HG02840 (cell line): ENCODE measurements around the gene DOCK8.
"Not testable (repeated sequence)": the region's sequence is repeated elsewhere in the genome, so short reads cannot be mapped to it uniquely, and the experiment has no call there.

Experiments used
- ATAC-seq: cut with Tn5 transposase; IDR thresholded peaks from one replicate; pipeline ENCODE4 v1.9.1; 2021; ENCODE audit warnings: mild to moderate bottlenecking, moderate library complexity, moderate number of reproducible peaks; ENCODE audit not compliant: unreplicated experiment, low FRiP score

Gene DOCK8

DNA sequence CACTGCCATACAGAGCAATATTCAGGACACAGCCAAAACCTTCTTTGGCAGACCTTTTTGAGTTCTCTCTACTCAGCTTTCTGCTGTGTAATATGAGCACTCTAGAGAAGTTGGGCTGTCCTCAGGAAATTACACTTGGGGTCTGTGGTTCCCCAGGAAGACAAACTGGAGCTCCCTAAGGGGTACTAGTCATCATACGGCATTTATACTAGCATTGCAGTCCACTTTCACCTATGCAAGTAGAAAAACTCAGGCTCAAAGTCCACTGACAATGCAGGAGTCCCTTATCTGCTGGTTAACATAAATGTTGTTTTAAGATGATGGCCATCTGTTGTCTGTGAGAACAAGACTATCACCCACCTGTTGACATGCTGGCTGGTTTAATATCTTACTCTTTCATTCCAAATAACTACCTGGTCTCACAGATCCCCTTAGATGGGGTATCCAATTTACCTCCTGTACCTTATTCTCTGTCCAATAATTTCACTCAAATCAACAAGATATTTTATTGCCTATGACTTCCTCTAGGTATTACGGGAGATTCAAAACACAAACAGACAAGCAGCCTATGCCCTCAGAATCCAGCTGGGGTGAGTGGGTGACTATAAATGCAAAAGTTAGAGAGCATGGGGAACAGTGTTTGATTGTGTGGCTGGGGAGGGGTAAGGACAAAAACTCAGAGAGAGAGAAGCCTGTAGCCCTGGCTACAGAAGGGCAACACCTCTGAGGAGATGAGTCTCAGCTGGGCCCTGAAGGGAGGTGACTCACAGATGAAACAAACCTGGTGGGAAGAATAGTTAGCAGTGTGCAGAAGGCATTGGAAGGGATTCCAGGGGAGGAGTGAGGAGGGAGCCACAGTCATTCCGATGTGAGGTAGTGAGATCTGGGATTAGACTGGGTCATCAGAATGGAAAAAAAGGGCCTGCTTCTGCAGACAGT is 10.2 kb downstream of the DOCK8 start:
- no peak for ATAC-seq

GRCh38 chr9:227860-228259 is 13.2 kb downstream of the DOCK8 start:
- ATAC-seq, result no peak

- no peak for ATAC-seq
These were observed 14.4 kb downstream of the DOCK8 start for GRCh38 chr9:228929-229695.

- not testable (repeated sequence) for ATAC-seq
These were observed 17.0 kb downstream of the DOCK8 start for GRCh38 chr9:231625-232024.

DNA sequence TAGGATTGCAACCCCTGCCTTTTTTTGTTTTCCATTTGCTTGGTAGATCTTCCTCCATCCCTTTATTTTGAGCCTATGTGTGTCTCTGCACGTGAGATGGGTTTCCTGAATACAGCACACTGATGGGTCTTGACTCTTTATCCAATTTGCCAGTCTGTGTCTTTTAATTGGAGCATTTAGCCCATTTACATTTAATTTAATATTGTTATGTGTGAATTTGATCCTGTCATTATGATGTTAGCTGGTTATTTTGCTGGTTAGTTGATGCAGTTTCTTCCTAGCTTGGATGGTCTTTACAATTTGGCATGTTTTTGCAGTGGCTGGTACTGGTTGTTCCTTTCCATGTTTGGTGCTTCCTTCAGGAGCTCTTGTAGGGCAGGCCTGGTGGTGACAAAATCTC is 19.0 kb downstream of the DOCK8 start:
- ATAC-seq, result not testable (repeated sequence)

DNA sequence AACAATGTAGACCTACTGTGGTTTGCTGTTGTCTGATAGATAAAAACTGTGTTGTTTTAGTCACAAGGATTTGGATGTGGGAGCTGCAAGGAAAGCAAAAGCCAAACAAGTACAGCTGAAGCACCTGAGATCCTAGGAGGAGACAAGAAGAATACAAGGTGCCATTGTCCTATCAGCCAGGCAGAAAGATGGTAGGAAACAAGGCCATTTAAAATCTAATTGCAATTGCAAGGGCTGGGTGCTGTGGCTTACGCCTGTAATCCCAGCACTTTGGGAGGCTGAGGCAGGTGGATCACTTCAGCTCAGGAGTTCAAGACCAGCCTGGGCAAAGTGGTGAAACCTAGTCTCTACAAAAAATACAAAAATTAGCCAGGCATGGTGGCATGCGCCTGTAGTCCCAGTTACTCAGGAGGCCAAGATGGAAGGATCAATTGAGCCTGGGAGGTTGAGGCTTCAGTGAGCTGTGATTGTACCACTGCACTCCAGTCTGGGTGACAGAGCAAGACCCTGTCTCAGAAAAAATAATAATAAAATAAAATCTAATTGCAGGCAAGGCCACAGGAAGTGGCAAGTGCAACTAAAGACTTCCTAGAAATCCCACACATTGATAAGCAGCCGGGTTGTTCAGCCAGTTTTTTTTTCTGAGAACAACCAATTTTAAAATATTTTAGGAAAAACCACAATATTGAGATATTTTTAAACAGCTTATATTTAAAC is 22.6 kb downstream of the DOCK8 start:
- no peak for ATAC-seq

DNA sequence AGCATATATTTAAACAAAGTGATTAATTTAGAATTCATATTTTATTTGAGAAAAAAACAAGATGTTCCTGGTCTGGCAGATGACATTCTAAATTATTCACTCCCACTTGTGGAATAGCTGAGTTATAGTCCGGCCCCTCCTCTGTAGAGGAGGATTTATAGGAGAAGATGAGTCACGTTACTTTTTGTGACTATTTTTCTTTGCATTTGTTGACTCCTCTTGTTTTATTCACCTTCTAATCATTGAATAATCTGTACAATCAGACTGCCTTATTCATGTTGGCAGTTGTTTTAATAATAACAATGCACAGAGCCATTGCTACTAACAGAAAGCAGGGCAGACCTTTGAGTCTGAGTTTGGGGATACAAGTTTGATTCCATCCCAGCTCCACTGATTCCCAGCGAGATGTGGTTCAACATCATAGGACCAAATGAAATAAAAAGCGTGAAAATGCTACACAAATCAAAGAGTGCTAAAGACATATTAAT is 23.2 kb downstream of the DOCK8 start:
- ATAC-seq, result no peak

GRCh38 chr9:242461-243080 is 27.9 kb downstream of the DOCK8 start:
- ATAC-seq, result no peak

DNA sequence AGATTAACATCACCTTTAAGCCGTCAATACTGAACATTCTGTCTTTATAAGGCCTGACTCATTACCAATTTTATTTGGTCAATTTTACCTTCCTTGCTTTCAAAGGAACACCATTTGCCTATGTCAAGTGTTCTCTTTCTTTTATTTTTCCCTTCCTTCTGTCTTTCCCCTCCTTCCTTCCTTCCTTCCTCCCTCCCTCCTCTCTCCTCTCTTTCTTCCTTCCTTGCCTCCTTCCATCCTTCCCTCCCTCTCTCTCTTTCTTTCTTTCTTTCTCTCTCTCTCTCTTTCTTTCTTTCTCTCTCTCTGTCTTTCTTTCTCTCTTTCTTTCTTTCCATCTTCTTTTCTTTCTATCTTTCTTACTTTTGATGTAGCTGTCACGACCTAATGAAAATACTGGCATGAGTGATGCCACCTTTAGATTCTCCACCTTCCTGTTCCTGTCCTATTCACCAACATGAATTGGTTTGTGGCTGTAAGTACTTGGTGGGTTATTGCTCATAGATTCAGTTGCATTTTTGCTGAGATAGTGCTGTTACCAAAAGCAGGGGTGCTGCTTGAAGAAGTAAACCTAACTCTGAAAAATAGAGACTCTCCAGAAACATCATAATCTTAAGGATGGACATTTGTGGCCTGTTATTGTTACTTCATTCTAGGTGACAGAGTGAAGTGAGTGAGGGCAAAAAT is 33.8 kb downstream of the DOCK8 start:
- ATAC-seq, result no peak

GRCh38 chr9:249025-249424 is 34.4 kb downstream of the DOCK8 start:
- ATAC-seq, result no peak

GRCh38 chr9:250039-250438 is 35.4 kb downstream of the DOCK8 start:
- no peak for ATAC-seq

DNA sequence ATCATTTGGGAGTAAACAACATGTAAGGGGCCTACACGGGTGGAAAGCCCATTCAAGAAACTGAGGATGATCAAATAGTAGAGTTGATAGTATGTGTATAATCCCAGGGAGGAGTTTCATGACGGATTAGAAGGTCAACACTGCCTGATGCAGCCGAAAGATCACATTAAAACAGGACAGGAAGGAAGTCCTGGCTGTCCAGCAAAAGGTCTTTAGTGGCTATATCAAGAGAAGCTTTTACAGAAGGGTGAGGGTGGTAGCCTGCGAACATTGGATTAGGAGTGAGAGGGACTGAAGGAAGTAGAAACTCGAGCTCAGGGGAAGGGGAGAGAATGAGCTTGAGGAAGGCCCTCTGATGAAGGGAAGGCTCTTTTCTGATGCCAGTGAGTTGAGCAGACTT is 36.0 kb downstream of the DOCK8 start:
- ATAC-seq, result no peak

DNA sequence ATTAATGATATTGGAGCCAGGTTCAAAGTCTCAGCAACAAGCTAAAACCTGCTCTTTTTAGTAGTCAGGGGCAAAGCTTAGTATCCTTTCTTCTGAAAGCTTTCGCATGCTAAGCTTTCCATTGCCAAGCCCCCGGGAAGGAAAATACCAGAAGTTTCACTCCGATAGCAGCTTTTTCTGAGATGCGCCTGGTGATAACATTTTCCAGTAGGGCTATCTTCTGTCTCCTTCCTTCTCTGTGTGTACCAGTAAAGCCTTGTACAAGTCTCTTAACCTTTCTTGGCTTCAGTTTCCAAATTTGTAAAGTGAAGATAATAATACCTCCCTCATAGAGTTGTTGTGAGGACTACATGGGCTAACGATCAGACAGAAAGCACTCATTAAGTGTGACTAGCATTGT is 36.7 kb downstream of the DOCK8 start:
- ATAC-seq, result no peak

DNA sequence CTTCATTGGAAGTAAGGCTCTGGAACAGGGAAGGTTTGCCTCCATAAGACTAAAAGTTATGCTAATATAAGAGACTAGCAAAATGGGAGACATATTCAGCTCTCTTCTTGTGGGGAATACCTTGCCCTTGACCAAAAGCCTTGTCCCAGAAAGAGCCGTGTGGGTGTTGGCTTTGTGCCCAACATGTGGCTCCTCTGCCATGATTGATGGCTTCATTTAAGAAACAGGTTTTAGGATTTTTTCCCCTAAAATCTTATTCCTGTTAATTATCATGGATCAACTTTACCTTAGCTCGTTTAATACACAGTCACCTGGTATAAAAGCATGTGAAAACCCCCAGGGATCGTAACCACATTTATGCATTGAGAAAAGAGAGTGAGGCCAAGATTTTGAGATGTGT is 38.9 kb downstream of the DOCK8 start:
- no peak for ATAC-seq

- no peak for ATAC-seq
These were observed 39.9 kb downstream of the DOCK8 start for GRCh38 chr9:254516-254915.

DNA sequence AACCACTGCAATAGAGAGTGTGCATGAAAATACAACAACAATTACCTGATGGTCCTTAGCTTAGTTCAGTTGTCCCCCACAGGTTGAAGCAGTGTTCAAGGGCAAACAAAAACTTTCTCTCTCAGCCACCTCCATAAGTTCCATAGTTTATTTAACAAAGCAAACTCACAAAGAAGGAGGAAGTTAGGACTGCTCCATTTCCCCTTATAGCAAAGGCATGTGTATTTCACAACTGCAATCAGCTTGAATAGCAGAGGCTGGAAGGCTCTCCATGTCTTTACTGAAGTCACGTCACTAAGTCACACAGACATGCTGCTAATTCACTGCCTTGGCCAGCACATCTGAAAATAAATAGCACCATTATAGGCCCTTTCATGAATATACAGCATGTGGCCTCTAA is 43.3 kb downstream of the DOCK8 start:
- no peak for ATAC-seq

DNA sequence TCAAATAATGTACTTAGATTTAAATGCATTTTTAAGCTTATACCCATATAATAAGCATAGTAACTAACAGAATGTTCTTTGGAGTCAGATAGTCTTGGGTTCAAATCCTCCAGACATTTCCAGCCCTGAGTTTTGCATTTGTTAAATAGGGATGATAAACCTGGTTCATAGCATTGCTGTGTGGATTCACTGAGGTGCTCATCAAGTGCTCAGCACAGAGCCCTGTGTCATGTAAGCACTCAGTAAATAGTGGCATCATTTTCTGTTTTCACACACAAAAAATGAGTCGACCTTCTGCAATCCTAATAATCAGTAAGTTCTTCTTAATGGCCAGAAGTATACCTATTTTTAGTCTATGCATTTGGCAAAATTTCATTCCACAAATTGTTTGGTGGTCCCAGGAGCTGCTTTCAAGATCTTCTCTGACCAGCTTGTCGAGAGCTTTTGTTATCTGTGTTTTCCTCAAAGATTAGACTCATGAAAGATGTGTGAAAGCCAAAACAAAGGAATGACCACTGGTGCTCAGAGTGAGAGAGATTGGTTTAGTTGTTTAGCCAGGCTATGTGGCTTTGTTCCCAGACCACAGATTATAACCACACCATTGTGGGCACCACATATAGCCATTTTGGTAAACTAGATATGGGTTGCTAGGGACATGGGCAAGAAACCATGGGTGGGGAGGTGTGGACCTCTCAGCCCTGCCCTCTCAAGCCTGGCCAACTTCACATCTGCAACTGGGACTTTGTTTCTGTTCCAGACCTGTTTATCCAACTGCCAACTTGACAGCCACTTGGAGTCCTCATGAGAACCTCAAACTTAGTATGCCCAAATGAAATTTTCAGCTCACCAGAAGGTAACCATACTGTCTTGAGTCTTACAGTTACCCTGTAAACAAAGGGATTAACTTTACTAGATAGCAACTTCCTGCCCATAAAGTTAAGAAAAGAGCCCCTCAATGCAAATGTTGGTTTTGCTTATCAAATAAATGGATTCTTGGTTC is 45.0 kb downstream of the DOCK8 start:
- ATAC-seq, result no peak

GRCh38 chr9:264231-264630 is 49.6 kb downstream of the DOCK8 start:
- ATAC-seq, result no peak
